GM13976 (cell line): ENCODE results near the gene GLIS1.

ENCODE experiments used
- DNase-seq: peaks from one replicate; pipeline ENCODE4 v3.0.0; 2012; ENCODE audit warnings: low spot score
- in situ Hi-C: fragments of 300-500 bp; cut with MboI; formaldehyde crosslinking; loops from one replicate; pipeline ENCODE4 v1.12.0; 2022; ENCODE audit warnings: low sequenced_read_pairs, mixed read lengths, inconsistent platforms; ENCODE audit not compliant: unreplicated experiment
- TF ChIP-seq, protein P1 (sequence below): IDR thresholded peaks from 2 replicates; pipeline ENCODE4 v1.5.1; 2012; ENCODE audit warnings: borderline replicate concordance, mild to moderate bottlenecking; ENCODE audit not compliant: insufficient read depth; ENCODE audit errors: extremely low read depth, missing control alignments, control extremely low read depth

Gene GLIS1

DNA sequence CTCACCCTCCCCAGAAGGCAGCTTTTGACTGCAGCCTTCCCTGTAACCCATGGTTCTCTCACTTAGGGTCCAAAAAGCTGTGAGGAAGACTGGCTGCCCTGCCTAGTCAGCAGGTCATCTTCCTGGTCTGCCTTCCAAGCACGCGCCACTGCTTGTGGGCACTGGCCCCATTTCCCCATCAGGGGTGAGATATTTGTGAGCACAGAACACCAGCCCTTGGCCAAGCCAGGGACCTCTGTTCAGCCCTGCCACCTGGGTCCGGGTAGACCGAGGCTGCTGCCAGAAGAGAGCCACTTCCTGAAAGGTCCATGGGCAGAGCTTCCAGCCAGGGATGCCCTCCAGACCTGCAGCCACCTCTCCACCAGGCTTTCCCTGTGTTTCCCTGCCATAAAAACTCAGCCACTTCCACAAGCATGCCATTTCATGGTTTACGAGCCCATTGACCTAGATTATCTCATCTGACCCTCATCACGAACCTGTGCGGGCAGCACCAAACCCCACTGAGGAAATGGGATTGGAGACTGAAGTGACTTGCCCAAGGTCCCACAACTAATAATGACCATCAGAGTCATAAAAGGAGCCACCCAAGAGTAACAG lies 40.5 kb downstream of the GLIS1 start:
- TF ChIP-seq, protein P1, sequence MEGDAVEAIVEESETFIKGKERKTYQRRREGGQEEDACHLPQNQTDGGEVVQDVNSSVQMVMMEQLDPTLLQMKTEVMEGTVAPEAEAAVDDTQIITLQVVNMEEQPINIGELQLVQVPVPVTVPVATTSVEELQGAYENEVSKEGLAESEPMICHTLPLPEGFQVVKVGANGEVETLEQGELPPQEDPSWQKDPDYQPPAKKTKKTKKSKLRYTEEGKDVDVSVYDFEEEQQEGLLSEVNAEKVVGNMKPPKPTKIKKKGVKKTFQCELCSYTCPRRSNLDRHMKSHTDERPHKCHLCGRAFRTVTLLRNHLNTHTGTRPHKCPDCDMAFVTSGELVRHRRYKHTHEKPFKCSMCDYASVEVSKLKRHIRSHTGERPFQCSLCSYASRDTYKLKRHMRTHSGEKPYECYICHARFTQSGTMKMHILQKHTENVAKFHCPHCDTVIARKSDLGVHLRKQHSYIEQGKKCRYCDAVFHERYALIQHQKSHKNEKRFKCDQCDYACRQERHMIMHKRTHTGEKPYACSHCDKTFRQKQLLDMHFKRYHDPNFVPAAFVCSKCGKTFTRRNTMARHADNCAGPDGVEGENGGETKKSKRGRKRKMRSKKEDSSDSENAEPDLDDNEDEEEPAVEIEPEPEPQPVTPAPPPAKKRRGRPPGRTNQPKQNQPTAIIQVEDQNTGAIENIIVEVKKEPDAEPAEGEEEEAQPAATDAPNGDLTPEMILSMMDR = no peak
- in situ Hi-C loops = loop anchor here (25.0 kb wide), 1 partner anchor 211 kb away; no protein-coding TSS in a partner anchor
- DNase-seq = no peak

DNA sequence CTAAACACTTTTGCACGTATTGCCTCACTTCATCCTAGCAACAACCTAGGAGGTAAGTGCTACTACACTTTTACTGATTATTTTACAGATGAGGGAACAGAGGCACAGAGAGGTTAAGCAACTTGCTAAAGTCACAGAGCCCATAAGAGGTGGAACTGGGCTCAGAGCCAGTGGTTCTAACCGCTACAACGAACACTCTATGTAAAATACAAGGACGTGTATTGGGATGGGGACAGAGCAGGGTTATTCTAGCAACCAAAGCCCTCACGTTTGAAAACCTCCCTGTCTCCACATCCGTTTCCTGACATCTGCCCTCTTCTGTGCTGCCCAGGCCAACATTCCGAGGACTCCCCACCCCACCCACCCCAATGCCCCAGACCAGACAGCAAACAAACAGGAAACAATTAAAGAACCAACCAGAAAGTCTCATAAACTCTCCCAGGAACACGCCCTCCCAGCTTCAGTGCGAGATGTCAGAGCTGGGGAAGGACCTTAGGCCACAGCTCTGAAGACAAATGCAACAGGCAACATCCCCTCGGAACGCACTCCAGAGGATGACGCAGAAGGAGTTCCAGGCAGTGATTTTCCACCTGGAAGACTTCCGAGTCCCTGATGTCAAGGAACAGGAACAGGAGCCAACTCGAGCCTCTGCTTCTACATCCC lies 41.1 kb downstream of the GLIS1 start:
- in situ Hi-C loops = loop anchor here (25.0 kb wide), 1 partner anchor 211 kb away; no protein-coding TSS in a partner anchor
- DNase-seq = no peak
- TF ChIP-seq, protein P1 = no peak

DNA sequence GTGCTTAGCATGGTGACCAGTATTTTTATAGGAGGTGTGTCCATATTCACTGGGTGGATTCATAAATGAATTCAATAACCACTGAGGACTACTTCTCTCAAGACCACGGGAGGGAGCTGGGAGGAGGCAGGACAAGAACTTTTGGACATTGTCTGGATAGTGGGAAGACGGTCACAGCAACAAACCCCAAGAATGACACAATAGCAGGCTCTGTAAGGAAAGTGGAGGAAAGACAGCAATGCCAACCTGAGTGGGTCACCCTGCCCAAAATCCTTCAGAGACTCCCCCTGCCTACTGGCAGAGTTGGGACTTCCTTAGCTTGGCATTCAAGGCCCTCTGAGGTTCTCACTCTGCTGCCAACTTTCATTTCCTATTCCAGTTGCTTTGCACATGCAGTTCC lies 42.0 kb downstream of the GLIS1 start:
- DNase-seq = no peak
- in situ Hi-C loops = loop anchor here (25.0 kb wide), 1 partner anchor 210 kb away; no protein-coding TSS in a partner anchor
- TF ChIP-seq, protein P1 = no peak

DNA sequence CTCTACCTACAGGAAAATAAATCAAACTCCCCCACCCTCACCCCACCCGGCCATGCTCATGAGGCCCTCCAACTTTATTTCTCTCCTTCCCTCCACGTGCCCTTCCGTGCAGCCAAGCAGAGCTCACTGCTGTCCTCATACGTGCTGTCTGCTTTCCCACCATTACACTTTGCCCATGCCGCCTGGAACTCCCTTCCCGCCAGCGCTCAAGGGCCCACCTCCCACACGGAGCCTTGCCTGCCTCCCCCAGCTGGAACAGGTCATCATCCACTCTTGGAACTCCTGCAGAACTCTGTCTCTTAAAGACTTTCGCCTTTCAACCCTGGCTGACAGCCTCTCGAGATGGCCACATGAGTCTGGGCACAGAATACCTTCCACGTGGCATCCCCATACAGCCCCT lies 42.4 kb downstream of the GLIS1 start:
- in situ Hi-C loops = loop anchor here (25.0 kb wide), 1 partner anchor 209 kb away; no protein-coding TSS in a partner anchor
- TF ChIP-seq, protein P1 = no peak
- no peak for DNase-seq

DNA sequence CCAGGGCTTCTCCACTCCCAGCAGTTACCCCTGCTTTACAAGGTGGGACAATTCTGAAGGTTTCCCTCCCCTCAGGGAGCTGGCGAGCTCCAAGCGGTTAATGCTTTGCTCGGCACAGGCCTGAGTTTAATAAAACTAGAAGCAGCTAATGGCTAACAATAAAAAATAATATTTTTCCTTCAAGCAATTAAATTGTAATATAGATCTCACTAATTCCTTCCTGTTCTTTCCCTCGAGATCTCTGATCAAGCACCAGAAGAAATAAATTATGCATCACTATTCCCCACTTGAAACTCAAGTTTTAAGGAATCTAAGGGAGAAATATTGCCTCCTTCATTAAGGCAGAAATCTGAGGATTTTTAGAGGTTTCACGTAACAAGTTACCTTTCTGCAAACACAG lies 42.9 kb downstream of the GLIS1 start:
- DNase-seq = no peak
- TF ChIP-seq, protein P1 = no peak
- in situ Hi-C loops = loop anchor here (25.0 kb wide), 1 partner anchor 209 kb away; no protein-coding TSS in a partner anchor

DNA sequence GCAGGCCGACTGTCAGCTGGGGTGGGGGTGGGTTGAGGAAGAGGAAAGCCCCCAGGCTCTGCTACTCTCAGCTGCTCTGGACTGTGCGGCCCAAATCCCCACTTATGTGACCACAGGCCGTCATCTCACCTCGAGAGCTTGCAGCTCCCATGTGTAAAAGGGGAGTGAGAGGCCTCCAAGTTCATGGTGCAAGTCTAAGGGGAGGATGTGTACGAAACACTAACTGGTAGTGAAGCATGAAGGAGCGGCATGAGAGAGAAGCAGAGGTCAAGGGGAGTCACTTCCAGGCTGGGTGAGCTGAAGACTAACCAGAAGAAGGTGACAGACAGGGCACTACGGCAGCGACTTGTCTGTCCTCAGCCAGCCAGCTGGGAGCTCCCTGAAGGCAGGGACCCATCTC lies 43.8 kb downstream of the GLIS1 start:
- no peak for DNase-seq
- in situ Hi-C loops = loop anchor here (25.0 kb wide), 1 partner anchor 208 kb away; no protein-coding TSS in a partner anchor
- TF ChIP-seq, protein P1 = no peak

DNA sequence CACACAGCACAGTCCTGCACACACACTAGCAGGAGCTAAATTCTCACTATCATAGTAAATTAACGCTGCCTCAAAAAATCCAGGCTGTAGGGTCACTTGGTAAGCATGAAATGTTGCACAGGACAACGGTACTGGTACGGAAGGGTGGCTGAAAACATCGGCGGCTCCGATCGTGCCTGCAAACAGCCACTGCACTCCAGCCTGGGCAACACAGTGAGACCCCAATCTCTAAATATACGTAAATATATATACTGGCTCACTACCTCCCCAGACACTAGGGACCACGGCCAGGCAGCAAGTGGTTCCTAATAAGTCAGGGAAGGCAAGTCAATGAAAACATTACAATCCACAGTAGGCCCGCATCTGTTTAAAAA lies 44.3 kb downstream of the GLIS1 start:
- in situ Hi-C loops = loop anchor here (25.0 kb wide), 1 partner anchor 207 kb away; no protein-coding TSS in a partner anchor
- TF ChIP-seq, protein P1 = no peak
- no peak for DNase-seq
